Measurements from ENCODE around the gene CCL25.

DNA sequence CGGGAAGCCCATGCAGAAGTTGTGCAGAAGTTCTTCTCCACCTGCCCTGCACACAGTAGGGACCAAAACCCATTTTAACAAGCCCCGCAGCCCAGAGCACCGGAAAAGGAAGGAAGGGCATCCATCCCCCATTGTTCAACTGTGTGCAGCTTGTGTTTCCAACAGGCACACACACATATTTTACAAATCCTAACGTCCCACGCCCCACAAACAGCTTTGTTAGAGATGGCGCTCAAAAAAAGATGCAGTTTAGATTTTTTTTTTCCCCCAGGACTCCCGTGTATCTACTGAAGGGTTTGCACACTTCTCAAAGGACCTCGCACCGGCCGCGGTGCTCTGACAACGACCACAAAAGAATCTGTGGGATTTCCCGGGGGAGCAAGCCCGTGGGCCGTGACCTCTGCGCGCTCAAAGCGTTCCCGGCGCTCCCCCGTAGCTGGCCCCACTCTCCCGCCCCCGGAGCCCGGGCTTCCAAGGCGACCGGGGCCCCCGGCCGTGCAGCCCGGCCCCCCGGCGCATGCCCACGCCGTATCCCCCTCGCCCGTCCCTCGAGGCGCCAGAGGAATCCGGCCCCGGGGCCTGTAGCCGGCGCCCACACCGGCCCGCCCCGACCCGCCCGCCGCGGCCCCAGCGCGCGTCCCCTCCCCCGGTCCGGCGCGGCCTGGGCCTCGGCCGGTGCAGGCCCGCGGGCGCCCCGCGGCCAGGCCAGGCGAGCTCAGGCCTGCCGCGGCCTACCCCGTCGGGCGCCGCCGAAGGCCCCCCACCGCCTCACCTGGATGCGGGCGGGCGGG lies 47.6 kb upstream of the CCL25 start:
- TF ChIP-seq CTCF (IDR thresholded peaks at IDR 0.05): no peak
- TF ChIP-seq POLR2A (IDR thresholded peaks at IDR 0.05): no peak
